ENCODE measurements around the gene FBXO10.

- TF ChIP-seq CTCF (IDR thresholded peaks at IDR 0.05 in 2 of 3, conservative IDR thresholded peaks at IDR 0.05 in 1 of 3; ENCODE audit: control insufficient read depth in 2 of 3, extremely low read depth in 1 of 3, insufficient read depth in 1 of 3, low read depth in 3 of 3, low read length in 3 of 3) (no peak), NR2C1 (IDR thresholded peaks at IDR 0.05) (no peak), REST (IDR thresholded peaks at IDR 0.05; ENCODE audit: low read depth, low read length) (no peak), POLR2A (IDR thresholded peaks at IDR 0.05; ENCODE audit: low read depth, low read length) (no peak), SP1 (IDR thresholded peaks at IDR 0.05; ENCODE audit: low read depth, low read length) (no peak), NFYB (IDR thresholded peaks at IDR 0.05; ENCODE audit: insufficient read depth, low read depth, low read length) (no peak), RAD51 (IDR thresholded peaks at IDR 0.05) (no peak), E2F4 (IDR thresholded peaks at IDR 0.05; ENCODE audit: low read depth, low read length) (no peak), NBN (IDR thresholded peaks at IDR 0.05) (no peak), MLLT1 (IDR thresholded peaks at IDR 0.05) (no peak)
- TF ChIP-seq, protein P1, sequence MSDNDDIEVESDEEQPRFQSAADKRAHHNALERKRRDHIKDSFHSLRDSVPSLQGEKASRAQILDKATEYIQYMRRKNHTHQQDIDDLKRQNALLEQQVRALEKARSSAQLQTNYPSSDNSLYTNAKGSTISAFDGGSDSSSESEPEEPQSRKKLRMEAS (IDR thresholded peaks at IDR 0.05; ENCODE audit: low read depth, low read length): no peak
- TF ChIP-seq, protein P2, sequence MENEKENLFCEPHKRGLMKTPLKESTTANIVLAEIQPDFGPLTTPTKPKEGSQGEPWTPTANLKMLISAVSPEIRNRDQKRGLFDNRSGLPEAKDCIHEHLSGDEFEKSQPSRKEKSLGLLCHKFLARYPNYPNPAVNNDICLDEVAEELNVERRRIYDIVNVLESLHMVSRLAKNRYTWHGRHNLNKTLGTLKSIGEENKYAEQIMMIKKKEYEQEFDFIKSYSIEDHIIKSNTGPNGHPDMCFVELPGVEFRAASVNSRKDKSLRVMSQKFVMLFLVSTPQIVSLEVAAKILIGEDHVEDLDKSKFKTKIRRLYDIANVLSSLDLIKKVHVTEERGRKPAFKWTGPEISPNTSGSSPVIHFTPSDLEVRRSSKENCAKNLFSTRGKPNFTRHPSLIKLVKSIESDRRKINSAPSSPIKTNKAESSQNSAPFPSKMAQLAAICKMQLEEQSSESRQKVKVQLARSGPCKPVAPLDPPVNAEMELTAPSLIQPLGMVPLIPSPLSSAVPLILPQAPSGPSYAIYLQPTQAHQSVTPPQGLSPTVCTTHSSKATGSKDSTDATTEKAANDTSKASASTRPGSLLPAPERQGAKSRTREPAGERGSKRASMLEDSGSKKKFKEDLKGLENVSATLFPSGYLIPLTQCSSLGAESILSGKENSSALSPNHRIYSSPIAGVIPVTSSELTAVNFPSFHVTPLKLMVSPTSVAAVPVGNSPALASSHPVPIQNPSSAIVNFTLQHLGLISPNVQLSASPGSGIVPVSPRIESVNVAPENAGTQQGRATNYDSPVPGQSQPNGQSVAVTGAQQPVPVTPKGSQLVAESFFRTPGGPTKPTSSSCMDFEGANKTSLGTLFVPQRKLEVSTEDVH (IDR thresholded peaks at IDR 0.05; ENCODE audit: low read depth, partially characterized antibody): no peak
- TF ChIP-seq, protein P3, sequence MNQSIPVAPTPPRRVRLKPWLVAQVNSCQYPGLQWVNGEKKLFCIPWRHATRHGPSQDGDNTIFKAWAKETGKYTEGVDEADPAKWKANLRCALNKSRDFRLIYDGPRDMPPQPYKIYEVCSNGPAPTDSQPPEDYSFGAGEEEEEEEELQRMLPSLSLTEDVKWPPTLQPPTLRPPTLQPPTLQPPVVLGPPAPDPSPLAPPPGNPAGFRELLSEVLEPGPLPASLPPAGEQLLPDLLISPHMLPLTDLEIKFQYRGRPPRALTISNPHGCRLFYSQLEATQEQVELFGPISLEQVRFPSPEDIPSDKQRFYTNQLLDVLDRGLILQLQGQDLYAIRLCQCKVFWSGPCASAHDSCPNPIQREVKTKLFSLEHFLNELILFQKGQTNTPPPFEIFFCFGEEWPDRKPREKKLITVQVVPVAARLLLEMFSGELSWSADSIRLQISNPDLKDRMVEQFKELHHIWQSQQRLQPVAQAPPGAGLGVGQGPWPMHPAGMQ (IDR thresholded peaks at IDR 0.05; ENCODE audit: borderline replicate concordance): no peak
Measured at GRCh38 chr9:37564916-37565315, 11.3 kb downstream of the FBXO10 start.
